CD4-positive, alpha-beta T cell (primary cell): ENCODE data around the gene EHD4. TPM values are rescaled to one million over a fixed set of nuclear protein-coding genes. Genes with fewer than 3 reads are reported as not detected.

Experiments used
- ATAC-seq: fragments of 200-7000 bp; cut with Tn5 transposase; one replicate; pipeline ENCODE4 v1.10.0; 2022; ENCODE audit warnings: mild to moderate bottlenecking; ENCODE audit not compliant: poor library complexity
- CTCF ChIA-PET: fragments of 350-600 bp; sonication (Branson Sonifier 250); formaldehyde crosslinking; loops from one replicate; lab custom pipeline; 2021; ENCODE audit warnings: antibody characterized with exemption, inconsistent platforms; lab: Charles Lee
- POLR2A ChIA-PET: fragments of 350-600 bp; sonication (Branson Sonifier 250); formaldehyde crosslinking; loops from one replicate; lab custom pipeline; 2021; ENCODE audit warnings: antibody characterized with exemption, inconsistent platforms; lab: Charles Lee
- DNase-seq, 14 experiments: peaks; one replicate each; pipeline ENCODE4 v3.0.0-alpha.2; 2013 to 2020; ENCODE audit warnings: mixed read lengths in 2 of 14
- H3K27ac ChIP-seq, 2 donors: one replicate each; pipeline versions ENCODE4 v1.5.1 to v1.7.0; 2013; ENCODE audit warnings: low read length in 2 of 2, low read depth in 1 of 2, mild to moderate bottlenecking in 1 of 2
- H3K27me3 ChIP-seq, 2 experiments: 1 replicate in 1 of 2; 2 replicates in 1 of 2; pipeline versions ENCODE4 v1.6.1 to v1.7.0; 2013; ENCODE audit warnings: low read length in 2 of 2, control low read depth in 1 of 2, mild to moderate bottlenecking in 1 of 2, moderate library complexity in 1 of 2; ENCODE audit not compliant: insufficient read depth in 2 of 2, control insufficient read depth in 1 of 2
- H3K36me3 ChIP-seq: one replicate; pipeline ENCODE4 v1.6.1; 2013; ENCODE audit warnings: low read length, control low read depth; ENCODE audit not compliant: insufficient read depth
- H3K4me1 ChIP-seq: one replicate; pipeline ENCODE4 v1.6.1; 2013; ENCODE audit warnings: low read length, control low read depth; ENCODE audit not compliant: insufficient read depth
- H3K4me3 ChIP-seq: one replicate; pipeline ENCODE4 v1.5.1; 2013; ENCODE audit warnings: mild to moderate bottlenecking, low read length, moderate library complexity
- H3K9me3 ChIP-seq, 2 experiments: 1 replicate in 1 of 2; 2 replicates in 1 of 2; pipeline versions ENCODE4 v1.6.1 to v1.7.0; 2013; ENCODE audit warnings: low read length in 2 of 2, mild to moderate bottlenecking in 2 of 2, control low read depth in 1 of 2, moderate library complexity in 1 of 2; ENCODE audit not compliant: control insufficient read depth in 1 of 2, insufficient read depth in 1 of 2
- H3K27ac Mint-ChIP-seq: one replicate; pipeline ENCODE4 v1.8.0; 2020; ENCODE audit warnings: mixed read lengths
- H3K27me3 Mint-ChIP-seq: one replicate; pipeline ENCODE4 v1.8.0; 2021; ENCODE audit warnings: mixed read lengths
- H3K36me3 Mint-ChIP-seq: one replicate; pipeline ENCODE4 v1.8.0; 2021; ENCODE audit warnings: low read depth, mixed read lengths
- H3K4me1 Mint-ChIP-seq: one replicate; pipeline ENCODE4 v1.8.0; 2021; ENCODE audit warnings: low read depth, mixed read lengths
- H3K4me3 Mint-ChIP-seq: one replicate; pipeline ENCODE4 v1.8.0; 2020; ENCODE audit warnings: mild to moderate bottlenecking, mixed read lengths
- H3K9me3 Mint-ChIP-seq: one replicate; pipeline ENCODE4 v1.8.0; 2020; ENCODE audit warnings: mixed read lengths
- intact Hi-C, 2 experiments: fragments of 100-400 bp; cut with DNase I in 1 of 2; cut with micrococcal nuclease in 1 of 2; formaldehyde crosslinking; loops; one replicate each; pipeline versions ENCODE4 v1.15.1 to v1.9.0; 2023 to 2025; cut with DNase I, micrococcal nuclease
- total RNA-seq, 174 experiments: library from RNA in 2 of 174; stranded (reverse) in 2 of 174; gene quantifications; one replicate each; pipeline ENCODE4 v1.2.3 and lab custom pipeline; 2021 to 2026
- TF ChIP-seq, protein P1 (sequence below): fragments of 200-600 bp; IDR thresholded peaks from one replicate; pipeline ENCODE4 v1.8.0; 2022; ENCODE audit warnings: antibody characterized with exemption, mild to moderate bottlenecking

Gene EHD4
- total RNA-seq, 2 experiments from 2014 or later = 39.8 to 40.5 TPM

DNA sequence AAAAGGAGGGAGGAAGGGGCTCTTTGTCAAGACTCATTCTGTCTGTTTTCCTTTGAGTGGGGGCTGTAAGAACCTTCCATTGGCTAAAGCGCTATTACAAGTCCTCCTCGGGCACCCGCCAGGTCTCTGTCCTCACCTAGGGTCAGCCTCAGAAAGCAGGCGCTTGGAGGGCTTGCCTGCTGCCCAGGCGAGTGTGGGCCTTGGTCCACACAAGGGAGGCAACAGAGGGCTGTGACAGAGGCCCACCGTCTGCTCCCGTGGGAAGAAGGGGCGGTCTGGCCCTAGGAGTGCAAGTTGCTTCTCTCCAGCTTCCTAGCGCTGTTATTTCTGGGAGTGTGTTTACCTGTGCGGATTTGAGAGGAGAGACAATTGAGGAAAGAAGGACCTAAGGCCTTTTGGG is 24.0 kb upstream of the EHD4 start:
- POLR2A ChIA-PET = no interaction called here
- no peak overlapping the region for H3K4me3 Mint-ChIP-seq
- TF ChIP-seq, protein P1, sequence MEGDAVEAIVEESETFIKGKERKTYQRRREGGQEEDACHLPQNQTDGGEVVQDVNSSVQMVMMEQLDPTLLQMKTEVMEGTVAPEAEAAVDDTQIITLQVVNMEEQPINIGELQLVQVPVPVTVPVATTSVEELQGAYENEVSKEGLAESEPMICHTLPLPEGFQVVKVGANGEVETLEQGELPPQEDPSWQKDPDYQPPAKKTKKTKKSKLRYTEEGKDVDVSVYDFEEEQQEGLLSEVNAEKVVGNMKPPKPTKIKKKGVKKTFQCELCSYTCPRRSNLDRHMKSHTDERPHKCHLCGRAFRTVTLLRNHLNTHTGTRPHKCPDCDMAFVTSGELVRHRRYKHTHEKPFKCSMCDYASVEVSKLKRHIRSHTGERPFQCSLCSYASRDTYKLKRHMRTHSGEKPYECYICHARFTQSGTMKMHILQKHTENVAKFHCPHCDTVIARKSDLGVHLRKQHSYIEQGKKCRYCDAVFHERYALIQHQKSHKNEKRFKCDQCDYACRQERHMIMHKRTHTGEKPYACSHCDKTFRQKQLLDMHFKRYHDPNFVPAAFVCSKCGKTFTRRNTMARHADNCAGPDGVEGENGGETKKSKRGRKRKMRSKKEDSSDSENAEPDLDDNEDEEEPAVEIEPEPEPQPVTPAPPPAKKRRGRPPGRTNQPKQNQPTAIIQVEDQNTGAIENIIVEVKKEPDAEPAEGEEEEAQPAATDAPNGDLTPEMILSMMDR = no peak
- no peaks in the 10 kb centered on the region for H3K36me3 ChIP-seq
- H3K27ac Mint-ChIP-seq = no peak overlapping the region
- no peak overlapping the region for H3K4me3 ChIP-seq
- CTCF ChIA-PET = no interaction called here
- ATAC-seq = no peak
- H3K4me1 ChIP-seq = no peaks in the 10 kb centered on the region
- no peak for DNase-seq
- no peaks in the 10 kb centered on the region for H3K9me3 ChIP-seq
- intact Hi-C loops = no loop called here
- no peaks in the 10 kb centered on the region for H3K27me3 ChIP-seq
- no peaks in the 10 kb centered on the region for H3K4me1 Mint-ChIP-seq
- H3K9me3 Mint-ChIP-seq = no peaks in the 10 kb centered on the region
- H3K27me3 Mint-ChIP-seq = no peaks in the 10 kb centered on the region
- H3K36me3 Mint-ChIP-seq = no peaks in the 10 kb centered on the region
- no peak overlapping the region for H3K27ac ChIP-seq

DNA sequence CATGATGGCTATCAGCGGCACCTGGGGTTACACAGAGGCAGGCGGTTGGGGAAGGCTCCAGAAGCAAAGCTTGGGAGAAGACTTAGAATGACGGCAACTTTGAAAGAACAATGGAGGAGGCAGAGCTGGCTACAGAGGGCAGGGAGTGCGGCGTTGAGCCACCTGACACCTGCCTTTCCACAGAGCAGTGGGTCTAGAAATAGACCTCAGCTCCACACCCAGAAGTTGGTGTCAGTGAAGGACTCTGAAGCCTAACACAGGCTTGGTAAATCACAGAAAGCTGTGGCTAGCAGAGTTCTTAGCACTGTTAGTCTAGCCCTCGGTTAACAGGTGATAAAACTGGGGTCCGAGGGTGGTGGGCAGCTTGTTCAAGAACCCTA is 23.1 kb upstream of the EHD4 start:
- Histone ChIP-seq H3K4me3 (no peak overlapping the region), H3K27me3 (no peaks in the 10 kb centered on the region), H3K4me1 (no peaks in the 10 kb centered on the region), H3K36me3 (no peaks in the 10 kb centered on the region), H3K9me3 (no peaks in the 10 kb centered on the region), H3K27ac (no peak overlapping the region)
- TF ChIP-seq, protein P1 = no peak
- no peaks in the 10 kb centered on the region for H3K27me3 Mint-ChIP-seq
- H3K4me1 Mint-ChIP-seq = no peaks in the 10 kb centered on the region
- ATAC-seq (no peak), DNase-seq (no peak)
- POLR2A ChIA-PET = no interaction called here
- intact Hi-C loops = no loop called here
- H3K36me3 Mint-ChIP-seq = no peaks in the 10 kb centered on the region
- H3K4me3 Mint-ChIP-seq = no peak overlapping the region
- H3K9me3 Mint-ChIP-seq = no peaks in the 10 kb centered on the region
- CTCF ChIA-PET = no interaction called here
- no peak overlapping the region for H3K27ac Mint-ChIP-seq

DNA sequence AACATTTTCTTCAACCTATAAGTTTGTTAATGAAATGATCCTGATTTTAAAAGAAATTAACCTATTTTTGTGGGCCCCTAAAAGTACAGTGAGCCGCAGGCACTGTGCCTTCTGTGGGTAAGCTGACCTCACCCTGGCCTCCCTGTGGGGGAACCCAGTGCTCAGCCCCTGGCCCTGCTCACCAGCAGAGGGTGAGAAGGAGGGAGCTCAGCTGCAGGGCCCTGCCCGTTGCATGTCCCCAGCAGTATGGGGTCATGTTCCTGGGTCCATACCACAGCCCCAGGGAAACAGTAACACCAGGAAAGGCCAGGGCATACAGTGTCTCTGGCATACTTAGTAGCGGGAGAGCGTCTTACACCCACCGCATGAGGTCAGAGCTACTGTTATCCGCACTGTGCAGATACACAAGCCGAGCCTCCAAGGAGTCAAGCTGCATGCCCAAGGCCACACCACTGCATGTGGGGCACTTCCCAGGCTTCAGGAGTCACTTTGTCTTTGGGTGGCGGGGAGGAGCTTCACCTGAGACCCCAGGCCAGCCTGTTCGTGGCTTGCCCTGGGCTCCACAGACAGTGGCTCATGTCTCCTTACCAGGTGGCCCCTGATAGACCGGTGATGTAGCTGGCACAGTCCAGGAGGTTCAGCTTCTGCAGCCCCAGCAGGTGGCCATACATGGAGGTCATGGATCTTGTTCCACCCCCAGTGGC is 22.6 kb upstream of the EHD4 start:
- no peak for ATAC-seq
- H3K36me3 Mint-ChIP-seq = no peaks in the 10 kb centered on the region
- intact Hi-C loops = no loop called here
- no peak overlapping the region for H3K27ac Mint-ChIP-seq
- no peaks in the 10 kb centered on the region for H3K27me3 Mint-ChIP-seq
- H3K4me1 Mint-ChIP-seq = no peaks in the 10 kb centered on the region
- Histone ChIP-seq H3K36me3 (no peaks in the 10 kb centered on the region), H3K27me3 (no peaks in the 10 kb centered on the region), H3K9me3 (no peaks in the 10 kb centered on the region), H3K4me1 (no peaks in the 10 kb centered on the region), H3K4me3 (no peak overlapping the region), H3K27ac (no peak overlapping the region)
- DNase-seq = no peak
- ChIA-PET CTCF (no interaction called here), POLR2A (no interaction called here)
- no peaks in the 10 kb centered on the region for H3K9me3 Mint-ChIP-seq
- TF ChIP-seq, protein P1 = no peak
- no peak overlapping the region for H3K4me3 Mint-ChIP-seq
